ENCODE data around the gene FANK1.

Gene FANK1

DNA sequence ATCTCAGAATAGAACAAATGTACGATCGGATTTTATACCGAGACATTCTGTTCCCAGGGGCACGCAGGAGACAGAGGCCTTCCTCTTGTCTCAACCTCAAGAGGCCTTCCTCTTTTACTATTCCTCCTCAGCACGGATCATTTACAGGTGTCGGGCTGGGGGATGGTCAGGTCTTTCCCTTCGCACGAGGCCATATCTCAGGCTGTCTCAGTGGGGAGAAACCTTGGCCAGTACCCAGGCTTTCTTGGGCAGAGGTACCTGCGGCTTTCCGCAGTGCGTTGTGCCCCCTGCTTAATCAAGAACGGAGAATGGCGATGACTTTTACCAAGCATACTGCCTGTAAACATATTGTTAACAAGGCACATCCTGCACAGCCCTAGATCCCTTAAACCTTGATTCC is 44.2 kb downstream of the FANK1 start:
- TF ChIP-seq TOX (CRISPR knock-in tag; IDR thresholded peaks at IDR 0.05; ENCODE audit: borderline replicate concordance), result no peak
- TF ChIP-seq BACH2 (CRISPR knock-in tag; IDR thresholded peaks at IDR 0.05; ENCODE audit: borderline replicate concordance), result no peak
- TF ChIP-seq PPARA (CRISPR knock-in tag; IDR thresholded peaks at IDR 0.05; ENCODE audit: borderline replicate concordance), result no peak
- TF ChIP-seq, protein P1, sequence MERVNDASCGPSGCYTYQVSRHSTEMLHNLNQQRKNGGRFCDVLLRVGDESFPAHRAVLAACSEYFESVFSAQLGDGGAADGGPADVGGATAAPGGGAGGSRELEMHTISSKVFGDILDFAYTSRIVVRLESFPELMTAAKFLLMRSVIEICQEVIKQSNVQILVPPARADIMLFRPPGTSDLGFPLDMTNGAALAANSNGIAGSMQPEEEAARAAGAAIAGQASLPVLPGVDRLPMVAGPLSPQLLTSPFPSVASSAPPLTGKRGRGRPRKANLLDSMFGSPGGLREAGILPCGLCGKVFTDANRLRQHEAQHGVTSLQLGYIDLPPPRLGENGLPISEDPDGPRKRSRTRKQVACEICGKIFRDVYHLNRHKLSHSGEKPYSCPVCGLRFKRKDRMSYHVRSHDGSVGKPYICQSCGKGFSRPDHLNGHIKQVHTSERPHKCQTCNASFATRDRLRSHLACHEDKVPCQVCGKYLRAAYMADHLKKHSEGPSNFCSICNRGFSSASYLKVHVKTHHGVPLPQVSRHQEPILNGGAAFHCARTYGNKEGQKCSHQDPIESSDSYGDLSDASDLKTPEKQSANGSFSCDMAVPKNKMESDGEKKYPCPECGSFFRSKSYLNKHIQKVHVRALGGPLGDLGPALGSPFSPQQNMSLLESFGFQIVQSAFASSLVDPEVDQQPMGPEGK (CRISPR knock-in tag; IDR thresholded peaks at IDR 0.05; ENCODE audit: borderline replicate concordance), result no peak
- TF ChIP-seq, protein P2, sequence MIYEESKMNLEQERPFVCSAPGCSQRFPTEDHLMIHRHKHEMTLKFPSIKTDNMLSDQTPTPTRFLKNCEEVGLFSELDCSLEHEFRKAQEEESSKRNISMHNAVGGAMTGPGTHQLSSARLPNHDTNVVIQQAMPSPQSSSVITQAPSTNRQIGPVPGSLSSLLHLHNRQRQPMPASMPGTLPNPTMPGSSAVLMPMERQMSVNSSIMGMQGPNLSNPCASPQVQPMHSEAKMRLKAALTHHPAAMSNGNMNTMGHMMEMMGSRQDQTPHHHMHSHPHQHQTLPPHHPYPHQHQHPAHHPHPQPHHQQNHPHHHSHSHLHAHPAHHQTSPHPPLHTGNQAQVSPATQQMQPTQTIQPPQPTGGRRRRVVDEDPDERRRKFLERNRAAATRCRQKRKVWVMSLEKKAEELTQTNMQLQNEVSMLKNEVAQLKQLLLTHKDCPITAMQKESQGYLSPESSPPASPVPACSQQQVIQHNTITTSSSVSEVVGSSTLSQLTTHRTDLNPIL (CRISPR knock-in tag; IDR thresholded peaks at IDR 0.05; ENCODE audit: low read depth), result no peak
- no peak for TF ChIP-seq ZFP3 (CRISPR knock-in tag; IDR thresholded peaks at IDR 0.05)
- TF ChIP-seq, protein P3, sequence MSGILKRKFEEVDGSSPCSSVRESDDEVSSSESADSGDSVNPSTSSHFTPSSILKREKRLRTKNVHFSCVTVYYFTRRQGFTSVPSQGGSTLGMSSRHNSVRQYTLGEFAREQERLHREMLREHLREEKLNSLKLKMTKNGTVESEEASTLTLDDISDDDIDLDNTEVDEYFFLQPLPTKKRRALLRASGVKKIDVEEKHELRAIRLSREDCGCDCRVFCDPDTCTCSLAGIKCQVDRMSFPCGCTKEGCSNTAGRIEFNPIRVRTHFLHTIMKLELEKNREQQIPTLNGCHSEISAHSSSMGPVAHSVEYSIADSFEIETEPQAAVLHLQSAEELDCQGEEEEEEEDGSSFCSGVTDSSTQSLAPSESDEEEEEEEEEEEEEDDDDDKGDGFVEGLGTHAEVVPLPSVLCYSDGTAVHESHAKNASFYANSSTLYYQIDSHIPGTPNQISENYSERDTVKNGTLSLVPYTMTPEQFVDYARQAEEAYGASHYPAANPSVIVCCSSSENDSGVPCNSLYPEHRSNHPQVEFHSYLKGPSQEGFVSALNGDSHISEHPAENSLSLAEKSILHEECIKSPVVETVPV (CRISPR knock-in tag; IDR thresholded peaks at IDR 0.05), result no peak
- no peak for TF ChIP-seq ZNF70 (CRISPR knock-in tag; IDR thresholded peaks at IDR 0.05)
- TF ChIP-seq, protein P4, sequence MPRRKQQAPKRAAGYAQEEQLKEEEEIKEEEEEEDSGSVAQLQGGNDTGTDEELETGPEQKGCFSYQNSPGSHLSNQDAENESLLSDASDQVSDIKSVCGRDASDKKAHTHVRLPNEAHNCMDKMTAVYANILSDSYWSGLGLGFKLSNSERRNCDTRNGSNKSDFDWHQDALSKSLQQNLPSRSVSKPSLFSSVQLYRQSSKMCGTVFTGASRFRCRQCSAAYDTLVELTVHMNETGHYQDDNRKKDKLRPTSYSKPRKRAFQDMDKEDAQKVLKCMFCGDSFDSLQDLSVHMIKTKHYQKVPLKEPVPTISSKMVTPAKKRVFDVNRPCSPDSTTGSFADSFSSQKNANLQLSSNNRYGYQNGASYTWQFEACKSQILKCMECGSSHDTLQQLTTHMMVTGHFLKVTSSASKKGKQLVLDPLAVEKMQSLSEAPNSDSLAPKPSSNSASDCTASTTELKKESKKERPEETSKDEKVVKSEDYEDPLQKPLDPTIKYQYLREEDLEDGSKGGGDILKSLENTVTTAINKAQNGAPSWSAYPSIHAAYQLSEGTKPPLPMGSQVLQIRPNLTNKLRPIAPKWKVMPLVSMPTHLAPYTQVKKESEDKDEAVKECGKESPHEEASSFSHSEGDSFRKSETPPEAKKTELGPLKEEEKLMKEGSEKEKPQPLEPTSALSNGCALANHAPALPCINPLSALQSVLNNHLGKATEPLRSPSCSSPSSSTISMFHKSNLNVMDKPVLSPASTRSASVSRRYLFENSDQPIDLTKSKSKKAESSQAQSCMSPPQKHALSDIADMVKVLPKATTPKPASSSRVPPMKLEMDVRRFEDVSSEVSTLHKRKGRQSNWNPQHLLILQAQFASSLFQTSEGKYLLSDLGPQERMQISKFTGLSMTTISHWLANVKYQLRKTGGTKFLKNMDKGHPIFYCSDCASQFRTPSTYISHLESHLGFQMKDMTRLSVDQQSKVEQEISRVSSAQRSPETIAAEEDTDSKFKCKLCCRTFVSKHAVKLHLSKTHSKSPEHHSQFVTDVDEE (CRISPR knock-in tag; IDR thresholded peaks at IDR 0.05), result no peak
- TF ChIP-seq ZC3H10 (CRISPR knock-in tag; IDR thresholded peaks at IDR 0.05), result no peak
- no peak for TF ChIP-seq ZNF8 (CRISPR knock-in tag; IDR thresholded peaks at IDR 0.05)
- no peak for TF ChIP-seq OSR1 (CRISPR knock-in tag; IDR thresholded peaks at IDR 0.05)
- TF ChIP-seq SNAI2 (CRISPR knock-in tag; IDR thresholded peaks at IDR 0.05), result no peak
- TF ChIP-seq ZNF565 (CRISPR knock-in tag; conservative IDR thresholded peaks at IDR 0.05; ENCODE audit: low read depth), result no peak
- no peak for TF ChIP-seq ZFP30 (CRISPR knock-in tag; IDR thresholded peaks at IDR 0.05)
- no peak for TF ChIP-seq RARB (CRISPR knock-in tag; IDR thresholded peaks at IDR 0.05)
- no peak for ATAC-seq

DNA sequence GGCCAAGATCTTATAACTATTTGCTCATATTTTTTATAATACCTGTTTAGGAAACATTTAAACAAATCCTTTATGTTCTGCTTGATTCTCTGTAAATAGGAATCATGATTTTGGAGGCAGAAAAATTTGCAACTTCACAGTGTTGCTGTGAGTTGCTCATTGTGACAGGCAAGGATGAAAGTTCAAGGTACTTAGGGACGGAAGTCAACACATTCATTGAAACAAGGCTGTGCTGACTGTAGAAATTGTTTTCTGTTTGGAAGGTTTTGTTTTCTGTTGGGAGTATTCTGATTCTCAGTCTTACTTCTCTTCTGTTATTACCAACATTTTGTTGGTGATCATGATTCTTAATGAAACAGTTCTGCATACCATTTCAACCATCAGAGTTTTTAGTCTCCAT is 54.9 kb downstream of the FANK1 start:
- TF ChIP-seq, protein P4 (CRISPR knock-in tag; IDR thresholded peaks at IDR 0.05), result no peak
- TF ChIP-seq OSR1 (CRISPR knock-in tag; IDR thresholded peaks at IDR 0.05), result no peak
- no peak for TF ChIP-seq ZFP30 (CRISPR knock-in tag; IDR thresholded peaks at IDR 0.05)
- no peak for TF ChIP-seq ZC3H10 (CRISPR knock-in tag; IDR thresholded peaks at IDR 0.05)
- TF ChIP-seq, protein P1 (CRISPR knock-in tag; IDR thresholded peaks at IDR 0.05; ENCODE audit: borderline replicate concordance), result no peak
- no peak for TF ChIP-seq ESRRG (CRISPR knock-in tag; IDR thresholded peaks at IDR 0.05)
- TF ChIP-seq SNAI2 (CRISPR knock-in tag; IDR thresholded peaks at IDR 0.05), result no peak
- TF ChIP-seq BACH2 (CRISPR knock-in tag; IDR thresholded peaks at IDR 0.05; ENCODE audit: borderline replicate concordance), result no peak
- TF ChIP-seq GLIS3 (CRISPR knock-in tag; IDR thresholded peaks at IDR 0.05), result no peak
- no peak for TF ChIP-seq ZNF70 (CRISPR knock-in tag; IDR thresholded peaks at IDR 0.05)
- ATAC-seq, result no peak

Data from SK-N-SH treated with all-trans-retinoic acid at 6 μM for 48 hours (cell line).